Stimulated activated naive CD4-positive, alpha-beta T cell treated with Interleukin-2 at 50 U/mL for 16 hours (primary cell): Measurements from ENCODE around the gene MKNK1.

Experiments
- DNase-seq: peaks from one replicate; lab custom pipeline; 2025; lab: John Stamatoyannopoulos, UW

The MKNK1 gene

GRCh38 chr1:46539972-46540371 lies 64.1 kb downstream of the MKNK1 start:
- no peak for DNase-seq

- no peak for DNase-seq
Measured at GRCh38 chr1:46538147-46538546, 65.9 kb downstream of the MKNK1 start.

- DNase-seq = no peak
Measured at GRCh38 chr1:46537651-46538050, 66.4 kb downstream of the MKNK1 start.

- no peak for DNase-seq
Measured at GRCh38 chr1:46536527-46536926, 67.5 kb downstream of the MKNK1 start.

- no peak for DNase-seq
Measured at GRCh38 chr1:46535063-46535462, 69.0 kb downstream of the MKNK1 start.

GRCh38 chr1:46533179-46533864 lies 70.7 kb downstream of the MKNK1 start:
- DNase-seq = peak; percentile 49

GRCh38 chr1:46532498-46533178 lies 71.4 kb downstream of the MKNK1 start:
- peak; percentile 59 for DNase-seq

- DNase-seq = no peak
Measured at GRCh38 chr1:46532095-46532494, 72.0 kb downstream of the MKNK1 start.

- DNase-seq = no peak
Measured at GRCh38 chr1:46530791-46531409, 73.2 kb downstream of the MKNK1 start.

GRCh38 chr1:46530311-46530710 lies 73.8 kb downstream of the MKNK1 start:
- DNase-seq = no peak

- no peak for DNase-seq
Measured at GRCh38 chr1:46529031-46529630, 74.9 kb downstream of the MKNK1 start.

GRCh38 chr1:46528297-46528955 lies 75.6 kb downstream of the MKNK1 start:
- DNase-seq = no peak

- DNase-seq = peak; percentile 64
Measured at GRCh38 chr1:46527474-46528296, 76.4 kb downstream of the MKNK1 start.

- no peak for DNase-seq
Measured at GRCh38 chr1:46526691-46527291, 77.3 kb downstream of the MKNK1 start.

- DNase-seq = no peak
Measured at GRCh38 chr1:46526013-46526690, 77.9 kb downstream of the MKNK1 start.

- DNase-seq = no peak
Measured at GRCh38 chr1:46525253-46525983, 78.7 kb downstream of the MKNK1 start.

GRCh38 chr1:46524843-46525242 lies 79.2 kb downstream of the MKNK1 start:
- DNase-seq = no peak

- no peak for DNase-seq
Measured at GRCh38 chr1:46523496-46524353, 80.3 kb downstream of the MKNK1 start.

- DNase-seq = no peak
Measured at GRCh38 chr1:46522969-46523320, 81.1 kb downstream of the MKNK1 start.
